22Rv1 (cell line): ENCODE data around the gene MBNL3.

ENCODE experiments used
- H3K27ac ChIP-seq: fragments of 450-650 bp; 2 replicates; pipeline ENCODE4 v1.5.1; 2017
- ZFX ChIP-seq: fragments of 450-650 bp; IDR thresholded peaks from 2 replicates; pipeline ENCODE4 v1.6.1; 2017; ENCODE audit warnings: antibody characterized with exemption, borderline replicate concordance
- TF ChIP-seq, protein P1 (sequence below): fragments of 450-650 bp; IDR thresholded peaks from 2 replicates; pipeline ENCODE4 v1.5.1; 2017; ENCODE audit warnings: mild to moderate bottlenecking

The MBNL3 gene

DNA sequence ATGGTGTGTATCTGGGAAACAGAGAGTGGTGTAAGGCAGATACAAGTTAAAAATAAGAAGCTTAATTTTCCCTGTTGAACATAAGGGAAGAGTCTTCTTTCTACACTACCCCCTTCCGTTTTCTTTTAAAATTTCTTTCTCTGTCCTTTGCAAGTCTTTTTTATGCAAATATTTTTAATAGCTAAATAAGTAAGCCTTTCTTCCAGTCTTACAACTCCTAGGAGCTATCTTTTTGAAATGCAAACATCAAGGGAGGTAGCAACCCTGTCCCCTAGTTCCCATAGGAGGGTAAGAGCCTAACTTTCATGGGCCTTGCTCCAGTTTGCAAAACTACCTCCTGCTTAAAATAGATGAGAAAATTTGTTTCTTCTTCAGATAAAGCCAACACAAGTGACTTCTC lies 121.5 kb downstream of the MBNL3 start:
- no peak for TF ChIP-seq ZFX
- TF ChIP-seq, protein P1, sequence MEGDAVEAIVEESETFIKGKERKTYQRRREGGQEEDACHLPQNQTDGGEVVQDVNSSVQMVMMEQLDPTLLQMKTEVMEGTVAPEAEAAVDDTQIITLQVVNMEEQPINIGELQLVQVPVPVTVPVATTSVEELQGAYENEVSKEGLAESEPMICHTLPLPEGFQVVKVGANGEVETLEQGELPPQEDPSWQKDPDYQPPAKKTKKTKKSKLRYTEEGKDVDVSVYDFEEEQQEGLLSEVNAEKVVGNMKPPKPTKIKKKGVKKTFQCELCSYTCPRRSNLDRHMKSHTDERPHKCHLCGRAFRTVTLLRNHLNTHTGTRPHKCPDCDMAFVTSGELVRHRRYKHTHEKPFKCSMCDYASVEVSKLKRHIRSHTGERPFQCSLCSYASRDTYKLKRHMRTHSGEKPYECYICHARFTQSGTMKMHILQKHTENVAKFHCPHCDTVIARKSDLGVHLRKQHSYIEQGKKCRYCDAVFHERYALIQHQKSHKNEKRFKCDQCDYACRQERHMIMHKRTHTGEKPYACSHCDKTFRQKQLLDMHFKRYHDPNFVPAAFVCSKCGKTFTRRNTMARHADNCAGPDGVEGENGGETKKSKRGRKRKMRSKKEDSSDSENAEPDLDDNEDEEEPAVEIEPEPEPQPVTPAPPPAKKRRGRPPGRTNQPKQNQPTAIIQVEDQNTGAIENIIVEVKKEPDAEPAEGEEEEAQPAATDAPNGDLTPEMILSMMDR, result no peak
- no peak overlapping the region for H3K27ac ChIP-seq

DNA sequence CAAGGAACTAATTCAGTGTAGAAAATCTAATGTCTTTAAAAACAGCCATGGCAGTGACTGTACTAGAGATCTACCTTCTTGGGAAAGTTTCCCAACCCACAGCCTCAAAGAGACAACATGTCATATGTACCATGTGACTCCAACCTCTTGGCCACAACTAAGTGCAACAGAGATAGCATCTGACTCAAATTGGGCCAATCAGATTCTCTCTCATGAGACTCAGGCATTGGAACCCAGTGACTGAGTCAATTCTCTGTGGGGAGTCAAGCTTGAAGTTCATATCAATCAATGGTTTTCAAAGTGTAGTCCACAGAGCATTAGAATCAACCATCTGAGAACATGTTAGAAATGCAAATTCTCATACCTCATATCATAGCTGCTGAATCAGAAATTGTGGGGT lies 123.3 kb downstream of the MBNL3 start:
- no peak overlapping the region for H3K27ac ChIP-seq
- TF ChIP-seq, protein P1, result no peak
- TF ChIP-seq ZFX, result no peak

DNA sequence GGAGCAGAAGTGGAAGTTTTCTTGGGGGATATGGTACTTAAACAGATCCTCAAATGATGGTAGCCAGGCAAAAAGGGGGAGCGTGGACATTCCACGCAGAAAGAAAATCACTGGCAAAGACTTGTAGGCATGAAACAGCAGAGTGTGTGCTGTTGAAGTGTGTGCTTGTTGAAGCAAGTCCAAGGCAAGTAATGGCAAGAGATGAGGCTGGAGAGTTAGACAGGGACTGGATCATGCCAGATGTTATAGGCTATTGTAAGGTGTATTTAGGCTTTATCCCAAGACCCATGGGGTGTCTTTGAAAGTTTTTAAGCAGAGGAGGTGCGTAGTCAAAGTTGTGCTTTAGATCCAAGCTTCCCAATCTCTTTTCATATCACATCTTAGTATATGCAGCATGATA lies 124.5 kb downstream of the MBNL3 start:
- no peak overlapping the region for H3K27ac ChIP-seq
- TF ChIP-seq ZFX, result no peak
- TF ChIP-seq, protein P1, result no peak

DNA sequence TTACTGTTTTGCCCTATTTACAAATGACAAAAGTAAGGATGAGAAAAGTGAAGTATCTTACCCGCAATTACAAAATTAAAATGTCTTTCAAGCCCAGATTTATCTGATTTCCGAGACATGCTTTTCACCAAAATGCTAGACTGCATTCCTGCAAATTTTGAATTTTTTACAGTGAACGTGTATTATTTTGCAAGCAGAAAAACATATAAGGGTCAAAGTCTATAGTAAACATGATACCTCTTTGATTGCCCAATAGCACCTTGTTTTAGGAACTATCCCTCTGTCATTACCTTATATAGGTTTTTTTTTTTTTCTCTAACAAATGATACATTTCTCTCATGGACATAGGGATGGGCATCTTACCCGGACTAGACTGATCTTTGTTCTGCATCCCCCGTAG lies 135.4 kb downstream of the MBNL3 start:
- H3K27ac ChIP-seq, result no peak overlapping the region
- TF ChIP-seq, protein P1, result no peak
- no peak for TF ChIP-seq ZFX

DNA sequence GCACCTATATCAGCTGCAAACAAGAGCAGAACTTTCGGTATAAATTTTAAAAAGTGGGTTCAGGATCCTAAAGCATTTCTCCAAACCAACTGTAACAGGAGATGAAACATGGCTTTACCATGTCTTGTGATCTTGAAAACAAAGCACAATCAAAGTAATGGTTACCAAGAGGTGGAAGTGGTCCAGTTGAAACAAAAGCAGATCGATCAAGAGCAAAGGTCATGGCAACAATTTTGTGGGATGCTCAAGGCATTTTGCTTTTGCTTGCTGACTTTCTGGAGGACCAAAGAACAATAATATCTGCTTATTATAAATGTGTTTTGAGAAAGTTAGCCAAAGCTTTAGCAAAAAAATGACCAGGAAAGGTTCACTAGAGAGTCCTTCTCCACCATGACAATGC lies 152.7 kb downstream of the MBNL3 start:
- H3K27ac ChIP-seq, result no peak overlapping the region
- TF ChIP-seq, protein P1, result no peak
- no peak for TF ChIP-seq ZFX

DNA sequence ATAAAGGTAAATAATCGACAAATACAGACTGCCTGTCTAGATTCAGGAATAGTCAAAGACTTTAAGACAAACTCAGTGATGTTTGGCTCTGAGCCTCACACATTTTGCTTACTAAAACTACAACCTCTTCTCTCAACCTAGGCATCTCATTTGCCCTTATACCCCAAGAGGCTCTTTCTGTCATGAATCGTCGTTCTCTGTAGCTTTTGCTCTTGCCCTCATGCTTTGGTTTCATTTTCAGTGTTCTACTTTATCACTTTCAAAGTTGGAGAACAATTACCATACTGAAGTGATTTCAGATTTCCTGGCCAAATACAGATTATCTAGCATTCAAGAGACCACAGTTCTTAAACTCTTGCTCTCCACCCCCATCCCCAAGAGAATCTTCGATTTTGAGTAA lies 155.5 kb downstream of the MBNL3 start:
- TF ChIP-seq, protein P1, result no peak
- no peak for TF ChIP-seq ZFX
- no peak overlapping the region for H3K27ac ChIP-seq

DNA sequence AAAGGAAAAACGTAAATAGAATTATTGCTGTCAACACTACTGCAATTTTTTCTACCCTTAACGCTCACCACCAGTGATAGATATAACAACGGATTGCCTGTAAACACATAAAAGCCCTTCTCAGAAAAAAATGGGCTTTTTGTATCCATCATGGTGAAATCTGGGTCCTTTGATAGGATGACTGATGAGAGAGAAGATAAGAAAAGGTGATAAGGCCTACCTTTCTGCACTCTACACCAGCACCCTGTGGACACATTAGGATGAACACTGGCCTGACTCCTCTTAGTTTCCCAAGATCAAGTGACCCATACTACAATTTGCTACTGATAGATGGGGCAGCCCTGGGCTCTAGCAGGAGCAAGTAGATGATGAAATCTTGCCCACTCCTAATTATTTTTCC lies 157.3 kb downstream of the MBNL3 start:
- H3K27ac ChIP-seq, result no peak overlapping the region
- TF ChIP-seq, protein P1, result no peak
- no peak for TF ChIP-seq ZFX

DNA sequence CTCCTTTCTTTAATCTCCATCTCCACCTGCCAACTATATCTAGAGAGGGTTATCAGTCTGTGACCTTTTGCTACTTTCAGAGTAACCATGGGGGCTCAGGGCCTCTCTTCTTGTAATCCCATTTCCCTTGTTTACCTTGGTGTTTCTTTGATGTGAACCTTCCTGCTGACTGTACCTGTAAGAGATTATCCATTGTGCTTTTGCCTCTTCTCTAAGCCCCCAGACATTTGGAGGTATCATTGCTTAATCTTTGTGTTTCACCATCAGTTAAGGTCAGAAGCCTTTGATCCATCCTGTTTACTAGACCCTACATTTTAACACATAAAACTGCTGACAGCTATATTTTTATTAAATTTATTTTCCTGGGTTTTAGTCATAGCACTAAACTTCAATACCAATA lies 157.8 kb downstream of the MBNL3 start:
- TF ChIP-seq, protein P1, result no peak
- TF ChIP-seq ZFX, result no peak
- no peak overlapping the region for H3K27ac ChIP-seq
